HEK293 (cell line): ENCODE measurements around the gene GNPTAB.

Source experiments
- ATF2 ChIP-seq: fragments of 450-650 bp; formaldehyde crosslinking; IDR thresholded peaks from 2 replicates; pipeline ENCODE4 v1.5.1; 2016; ENCODE audit warnings: missing biosample characterization, missing genetic modification characterization, low read depth
- BCL11A ChIP-seq: fragments of 450-650 bp; formaldehyde crosslinking; IDR thresholded peaks from 2 replicates; pipeline ENCODE4 v1.5.1; 2016; ENCODE audit warnings: low read depth, missing biosample characterization, missing genetic modification characterization
- CTCF ChIP-seq: fragments of 450-650 bp; formaldehyde crosslinking; IDR thresholded peaks from 2 replicates; pipeline ENCODE4 v1.5.1; 2016; ENCODE audit warnings: missing biosample characterization, missing genetic modification characterization
- IKZF3 ChIP-seq: fragments of 450-650 bp; IDR thresholded peaks from 2 replicates; pipeline ENCODE4 v1.5.0; 2018; ENCODE audit warnings: missing biosample characterization, mild to moderate bottlenecking, missing genetic modification characterization, moderate library complexity
- KLF1 ChIP-seq: fragments of 450-650 bp; formaldehyde crosslinking; IDR thresholded peaks from 2 replicates; pipeline ENCODE4 v1.5.1; 2016; ENCODE audit warnings: missing biosample characterization, missing genetic modification characterization
- ZBTB20 ChIP-seq: fragments of 450-650 bp; formaldehyde crosslinking; IDR thresholded peaks from 2 replicates; pipeline ENCODE4 v1.5.1; 2016; ENCODE audit warnings: missing biosample characterization, missing genetic modification characterization
- ZBTB48 ChIP-seq: fragments of 450-650 bp; formaldehyde crosslinking; IDR thresholded peaks from 2 replicates; pipeline ENCODE4 v1.5.1; 2016; ENCODE audit warnings: missing biosample characterization, missing genetic modification characterization
- ZNF140 ChIP-seq: fragments of 450-650 bp; formaldehyde crosslinking; IDR thresholded peaks from 2 replicates; pipeline ENCODE4 v1.5.1; 2016; ENCODE audit warnings: missing biosample characterization, missing genetic modification characterization
- ZNF19 ChIP-seq: fragments of 450-650 bp; formaldehyde crosslinking; IDR thresholded peaks from 2 replicates; pipeline ENCODE4; 2016; ENCODE audit warnings: missing biosample characterization, missing genetic modification characterization, low read depth
- ZNF660 ChIP-seq: fragments of 450-650 bp; IDR thresholded peaks from 2 replicates; pipeline ENCODE4 v1.5.1; 2018; ENCODE audit warnings: missing biosample characterization, mild to moderate bottlenecking, missing genetic modification characterization
- TF ChIP-seq, protein P1 (sequence below): fragments of 450-650 bp; formaldehyde crosslinking; IDR thresholded peaks from 2 replicates; pipeline ENCODE4 v1.5.1; 2016; ENCODE audit warnings: missing biosample characterization, missing genetic modification characterization
- TF ChIP-seq, protein P2 (sequence below): IDR thresholded peaks from 2 replicates; pipeline ENCODE4 v1.6.1; 2011; ENCODE audit warnings: mild to moderate bottlenecking, low read depth, low read length, borderline replicate concordance

- TF ChIP-seq BCL11A (tag by site-specific recombination), result no peak
- TF ChIP-seq ZNF140, result no peak
- no peak for TF ChIP-seq CTCF (tag by site-specific recombination)
- TF ChIP-seq IKZF3 (tag by site-specific recombination), result no peak
- no peak for TF ChIP-seq ZBTB48 (tag by site-specific recombination)
- no peak for TF ChIP-seq KLF1 (tag by site-specific recombination)
- TF ChIP-seq, protein P1, sequence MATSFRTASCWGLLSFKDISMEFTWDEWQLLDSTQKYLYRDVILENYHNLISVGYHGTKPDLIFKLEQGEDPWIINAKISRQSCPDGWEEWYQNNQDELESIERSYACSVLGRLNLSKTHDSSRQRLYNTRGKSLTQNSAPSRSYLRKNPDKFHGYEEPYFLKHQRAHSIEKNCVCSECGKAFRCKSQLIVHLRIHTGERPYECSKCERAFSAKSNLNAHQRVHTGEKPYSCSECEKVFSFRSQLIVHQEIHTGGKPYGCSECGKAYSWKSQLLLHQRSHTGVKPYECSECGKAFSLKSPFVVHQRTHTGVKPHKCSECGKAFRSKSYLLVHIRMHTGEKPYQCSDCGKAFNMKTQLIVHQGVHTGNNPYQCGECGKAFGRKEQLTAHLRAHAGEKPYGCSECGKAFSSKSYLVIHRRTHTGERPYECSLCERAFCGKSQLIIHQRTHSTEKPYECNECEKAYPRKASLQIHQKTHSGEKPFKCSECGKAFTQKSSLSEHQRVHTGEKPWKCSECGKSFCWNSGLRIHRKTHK (tag by site-specific recombination), result no peak
- TF ChIP-seq, protein P2, sequence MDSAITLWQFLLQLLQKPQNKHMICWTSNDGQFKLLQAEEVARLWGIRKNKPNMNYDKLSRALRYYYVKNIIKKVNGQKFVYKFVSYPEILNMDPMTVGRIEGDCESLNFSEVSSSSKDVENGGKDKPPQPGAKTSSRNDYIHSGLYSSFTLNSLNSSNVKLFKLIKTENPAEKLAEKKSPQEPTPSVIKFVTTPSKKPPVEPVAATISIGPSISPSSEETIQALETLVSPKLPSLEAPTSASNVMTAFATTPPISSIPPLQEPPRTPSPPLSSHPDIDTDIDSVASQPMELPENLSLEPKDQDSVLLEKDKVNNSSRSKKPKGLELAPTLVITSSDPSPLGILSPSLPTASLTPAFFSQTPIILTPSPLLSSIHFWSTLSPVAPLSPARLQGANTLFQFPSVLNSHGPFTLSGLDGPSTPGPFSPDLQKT, result no peak
- TF ChIP-seq ZNF660, result no peak
- TF ChIP-seq ZNF19, result no peak
- TF ChIP-seq ZBTB20 (tag by site-specific recombination), result no peak
- TF ChIP-seq ATF2 (tag by site-specific recombination), result no peak
These were observed 62.0 kb downstream of the GNPTAB start for GRCh38 chr12:101768781-101769180.
